Tibial nerve (tissue), 4 donors: ENCODE data around the gene NRXN2. TPM values are rescaled to one million over a fixed set of nuclear protein-coding genes. Genes with fewer than 3 reads are reported as not detected.
A peak's percentile ranks its signal among the peaks of the same experiment; 100 is the strongest.

Source experiments
- DNase-seq, 2 donors: peaks; one replicate each; pipeline ENCODE4 v3.0.0-alpha.2; 2019; ENCODE audit warnings: low spot score in 2 of 2
- H3K27ac ChIP-seq, 4 donors: fragments of 200-600 bp; sonication (generic) in 3 of 4; one replicate each; pipeline ENCODE4 v1.5.1; 2017 to 2019; ENCODE audit warnings: mild to moderate bottlenecking in 1 of 4
- H3K27me3 ChIP-seq, 2 donors: fragments of 200-600 bp; sonication (generic) in 1 of 2; one replicate each; pipeline versions ENCODE4 v1.5.1 to v1.6.0; 2017 to 2019
- H3K36me3 ChIP-seq, 3 donors: fragments of 200-600 bp; sonication (generic); one replicate each; pipeline ENCODE4 v1.5.1; 2018 to 2019
- H3K4me1 ChIP-seq, 4 donors: fragments of 200-600 bp; sonication (generic) in 3 of 4; one replicate each; pipeline ENCODE4 v1.5.1; 2017 to 2019
- H3K4me3 ChIP-seq, 4 donors: fragments of 200-600 bp; sonication (generic) in 3 of 4; one replicate each; pipeline ENCODE4 v1.5.1; 2017 to 2019; ENCODE audit warnings: mild to moderate bottlenecking in 1 of 4, moderate library complexity in 1 of 4
- H3K9me3 ChIP-seq, 4 donors: fragments of 200-600 bp; sonication (generic) in 3 of 4; one replicate each; pipeline ENCODE4 v1.5.1; 2017 to 2019
- CTCF ChIP-seq, 5 experiments: fragments of 200-600 bp in 3 of 5; fragments of 450-650 bp in 2 of 5; sonication (generic) in 3 of 5; IDR thresholded peaks; one replicate each; pipeline ENCODE4 v1.5.1; 2016 to 2019; ENCODE audit warnings: antibody characterized with exemption in 5 of 5, mild to moderate bottlenecking in 3 of 5, moderate library complexity in 2 of 5
- EP300 ChIP-seq, 2 donors: sonication (generic); formaldehyde crosslinking; IDR thresholded peaks; one replicate each; pipeline ENCODE4 v1.6.1; 2017; ENCODE audit warnings: antibody characterized with exemption in 2 of 2, mild to moderate bottlenecking in 1 of 2
- POLR2A ChIP-seq, 2 donors: fragments of 450-650 bp; IDR thresholded peaks; one replicate each; pipeline ENCODE4 v1.6.1; 2017; ENCODE audit warnings: antibody characterized with exemption in 2 of 2, mild to moderate bottlenecking in 2 of 2, moderate library complexity in 2 of 2
- WGBS, 2 donors: methylation state at CpG; one replicate each; pipeline ENCODE4 v1.1.5; 2018; 5-methylcytosine and 5-hydroxymethylcytosine counted together
- total RNA-seq, 4 donors: library from RNA; depleted of rRNA; stranded (reverse); fragments of >200 nt; gene quantifications; one replicate each; pipeline ENCODE4 v1.1.0, GENCODE V29; 2016

NRXN2 gene
- total RNA-seq, 4 donors from 2014 or later, result 1.7 to 25.5 (median 8.7) TPM

DNA sequence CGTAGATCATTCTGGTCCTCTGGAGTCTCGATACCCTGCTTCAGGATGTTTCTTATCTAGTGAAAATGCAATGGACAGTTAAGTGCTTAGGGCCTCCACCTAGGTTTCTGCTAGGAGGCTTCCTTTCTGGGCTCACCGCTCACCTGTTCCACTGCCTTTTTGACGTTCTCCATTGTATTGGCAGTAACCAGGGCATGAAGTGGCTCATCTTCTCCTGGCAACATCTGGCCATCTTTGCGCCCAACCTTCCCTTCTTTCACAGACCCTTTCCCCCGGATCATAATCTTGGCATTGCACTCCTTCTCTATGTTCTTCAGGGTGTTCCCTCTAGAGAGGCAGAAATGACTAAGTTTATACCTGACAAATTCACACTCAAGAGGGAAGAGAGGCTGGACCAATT lies 46.3 kb upstream of the NRXN2 start:
- no peak for TF ChIP-seq EP300 (IDR thresholded peaks at IDR 0.05)
- no peak for TF ChIP-seq POLR2A (IDR thresholded peaks at IDR 0.05)
- TF ChIP-seq CTCF (IDR thresholded peaks at IDR 0.05), result no peak
- Histone ChIP-seq H3K27me3 (no peaks in the 10 kb centered on the region), H3K4me3 (no peak overlapping the region), H3K4me1 (peaks cover 0 to 68% (median 26%) of the 10 kb centered on the region in 4 donors), H3K9me3 (no peaks in the 10 kb centered on the region), H3K36me3 (peaks cover 28 to 100% (median 82%) of the 10 kb centered on the region in 3 donors), H3K27ac (no peak overlapping the region)
- DNase-seq, result no peak
- 90 to 92% methylated on average over 6 of the region's 6 CpGs for WGBS, 2 donors

DNA sequence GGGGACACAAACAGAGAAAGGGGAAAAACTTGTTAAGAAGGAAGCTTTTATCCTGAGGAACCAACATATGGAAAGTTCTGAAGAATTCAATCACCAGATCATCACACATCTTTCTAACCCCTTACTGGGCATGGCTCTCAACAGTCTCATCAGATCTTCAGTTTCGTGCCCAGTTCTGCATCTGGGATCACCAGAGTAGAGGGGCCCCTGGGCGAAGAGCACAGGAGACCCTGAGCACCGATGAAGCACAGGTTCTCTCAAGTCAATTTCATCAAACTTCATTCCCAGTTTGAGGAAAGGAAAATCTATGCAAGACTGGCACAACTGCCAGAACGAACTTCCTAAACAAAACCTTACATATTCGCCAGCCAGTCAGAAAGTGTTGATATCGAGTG lies 45.3 kb upstream of the NRXN2 start:
- Histone ChIP-seq H3K27ac (peak overlapping the region in 2 of 4 donors; percentile 13 to 38), H3K4me3 (no peak overlapping the region), H3K4me1 (peaks cover 0 to 68% (median 27%) of the 10 kb centered on the region in 4 donors), H3K27me3 (no peaks in the 10 kb centered on the region), H3K36me3 (peaks cover 30 to 100% (median 72%) of the 10 kb centered on the region in 3 donors), H3K9me3 (no peaks in the 10 kb centered on the region)
- no peak for TF ChIP-seq CTCF (IDR thresholded peaks at IDR 0.05)
- no peak for TF ChIP-seq EP300 (IDR thresholded peaks at IDR 0.05)
- TF ChIP-seq POLR2A (IDR thresholded peaks at IDR 0.05), result no peak
- WGBS, 2 donors, result 87 to 89% methylated on average over 6 of the region's 6 CpGs
- no peak for DNase-seq

DNA sequence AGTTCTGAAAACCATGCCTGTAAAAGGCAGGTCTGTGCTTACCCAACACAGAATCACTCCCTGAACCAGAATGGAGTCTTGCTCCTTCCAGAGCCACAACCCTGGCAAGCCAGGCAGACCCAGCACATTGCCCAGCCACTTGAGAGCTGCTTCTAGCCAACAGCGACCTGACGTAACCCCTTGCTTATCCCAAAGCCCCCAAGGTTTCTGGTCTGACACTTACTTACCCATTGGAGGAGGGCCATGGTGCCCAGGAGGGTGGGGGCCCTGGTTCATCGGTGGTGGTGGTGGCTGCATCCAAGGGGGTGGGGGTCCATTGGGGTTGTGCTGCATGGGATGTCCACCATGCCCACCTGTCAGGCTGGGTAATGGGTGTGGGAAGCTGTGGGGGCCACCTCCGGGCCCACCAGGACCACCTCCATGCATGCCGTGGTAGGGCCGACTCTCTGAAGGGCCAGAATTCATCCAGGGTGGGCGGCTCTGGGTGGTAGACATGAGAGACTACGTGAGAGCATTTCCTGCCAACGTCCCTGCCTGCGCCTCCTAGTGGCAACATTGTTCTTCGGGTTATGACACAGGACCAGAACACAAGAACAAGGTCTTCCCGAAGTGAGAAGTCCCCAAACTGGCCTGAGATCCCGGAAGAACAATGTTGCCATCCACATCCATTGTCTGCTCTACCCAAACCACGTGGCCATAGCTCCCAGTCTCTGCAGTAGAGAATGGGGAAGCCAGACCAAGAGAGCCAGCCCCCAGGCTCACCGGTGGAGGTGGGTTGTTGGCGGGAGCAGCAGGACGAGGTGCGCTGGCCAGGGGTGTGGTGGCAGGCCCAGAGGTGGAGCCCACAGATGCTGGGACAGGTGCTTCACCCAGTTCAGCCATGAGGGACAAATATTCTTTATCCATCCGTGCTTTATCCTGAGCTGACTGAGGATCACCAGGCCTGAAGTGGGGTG lies 44.6 kb upstream of the NRXN2 start:
- Histone ChIP-seq H3K4me1 (peaks cover 0 to 68% (median 26%) of the 10 kb centered on the region in 4 donors), H3K9me3 (no peaks in the 10 kb centered on the region), H3K27ac (peak overlapping the region in 3 of 4 donors; percentile 13 to 51 (median 38)), H3K4me3 (no peak overlapping the region), H3K27me3 (no peaks in the 10 kb centered on the region), H3K36me3 (peaks cover 30 to 100% (median 68%) of the 10 kb centered on the region in 3 donors)
- DNase-seq, result peak; percentile 55 to 82
- 48 to 55% methylated on average over 8 to 18 of the region's 19 CpGs for WGBS, 2 donors
- TF ChIP-seq CTCF (IDR thresholded peaks at IDR 0.05), result peak; percentile 58 to 81 (median 71)
- TF ChIP-seq EP300 (IDR thresholded peaks at IDR 0.05), result no peak

DNA sequence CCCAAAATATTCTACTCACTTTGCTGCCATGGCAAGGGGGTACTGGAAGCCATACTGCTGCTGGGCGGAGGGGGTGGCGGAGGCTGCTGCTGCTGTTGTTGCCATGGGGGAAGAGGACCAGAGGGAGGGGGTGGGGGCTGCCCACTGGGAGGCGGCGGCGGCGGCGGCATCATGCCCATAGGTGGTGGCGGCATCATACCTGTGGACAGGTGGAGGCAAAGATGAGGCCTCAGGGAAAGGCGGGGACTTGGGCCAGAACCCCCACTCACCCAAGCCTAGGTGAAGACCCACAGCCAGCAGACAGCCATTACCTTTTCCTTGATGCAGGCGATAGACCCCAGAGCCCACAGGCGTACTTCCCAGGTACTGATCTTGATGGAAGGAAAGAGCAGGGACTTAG lies 43.9 kb upstream of the NRXN2 start:
- no peak overlapping the region for H3K4me3 ChIP-seq
- peak overlapping the region in 2 of 4 donors; percentile 13 to 51 for H3K27ac ChIP-seq
- H3K9me3 ChIP-seq, result no peaks in the 10 kb centered on the region
- peaks cover 0 to 68% (median 27%) of the 10 kb centered on the region in 4 donors for H3K4me1 ChIP-seq
- TF ChIP-seq EP300 (IDR thresholded peaks at IDR 0.05) (no peak), CTCF (IDR thresholded peaks at IDR 0.05) (no peak), POLR2A (IDR thresholded peaks at IDR 0.05) (no peak)
- peaks cover 30 to 100% (median 68%) of the 10 kb centered on the region in 3 donors for H3K36me3 ChIP-seq
- WGBS, 2 donors, result 95 to 99% methylated on average over 11 of the region's 11 CpGs
- no peaks in the 10 kb centered on the region for H3K27me3 ChIP-seq
- DNase-seq, result no peak
